Tongue (tissue), 2 donors: ENCODE results near the gene CACNA1S. TPM values are rescaled to one million over a fixed set of nuclear protein-coding genes. Genes with fewer than 3 reads are reported as not detected.

Source experiments
- DNase-seq: peaks from one replicate; pipeline ENCODE4 v3.0.0-alpha.2; 2015
- total RNA-seq: library from RNA; depleted of rRNA; stranded (reverse); fragments of >200 nt; gene quantifications from one replicate; pipeline ENCODE4 v1.2.3, GENCODE V29; 2014

CACNA1S gene
- total RNA-seq, 1 donor from 2014 or later: 74.9 TPM

GRCh38 chr1:201011616-201012015 is 100.6 kb downstream of the CACNA1S start:
- DNase-seq: no peak

DNA sequence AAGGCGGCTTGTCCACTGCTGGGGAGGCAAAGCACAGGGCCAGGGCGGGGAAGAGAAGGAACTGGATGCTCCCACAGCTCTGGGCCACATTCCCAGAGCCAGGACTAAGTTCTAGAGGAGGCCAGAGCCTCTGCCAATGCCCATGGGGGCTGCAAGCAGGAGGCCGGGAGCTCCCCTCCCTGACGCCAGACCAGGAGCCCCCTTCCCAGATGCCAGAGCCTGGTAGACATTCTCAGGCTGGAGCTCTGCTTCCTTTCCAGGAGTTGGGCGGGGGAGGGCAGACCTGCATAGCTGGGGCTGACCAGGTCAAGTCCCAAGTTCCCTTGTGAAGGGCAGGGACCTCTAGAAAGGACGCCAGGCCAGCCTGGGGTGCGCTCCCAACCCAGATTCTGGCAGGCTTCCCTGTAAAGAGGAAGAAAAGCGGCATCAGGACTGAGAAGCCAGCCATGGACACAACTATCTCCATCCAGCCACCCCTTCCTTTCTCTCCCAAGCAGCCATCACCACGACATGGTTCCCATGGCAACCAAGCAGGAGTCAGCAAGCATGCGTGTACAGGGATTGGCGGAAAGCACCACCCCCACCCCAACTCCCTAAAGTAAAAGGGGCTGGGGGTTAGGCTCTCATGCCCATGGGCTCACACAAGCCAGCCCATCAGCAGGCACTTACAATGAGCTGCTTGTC is 102.1 kb downstream of the CACNA1S start:
- DNase-seq: no peak

DNA sequence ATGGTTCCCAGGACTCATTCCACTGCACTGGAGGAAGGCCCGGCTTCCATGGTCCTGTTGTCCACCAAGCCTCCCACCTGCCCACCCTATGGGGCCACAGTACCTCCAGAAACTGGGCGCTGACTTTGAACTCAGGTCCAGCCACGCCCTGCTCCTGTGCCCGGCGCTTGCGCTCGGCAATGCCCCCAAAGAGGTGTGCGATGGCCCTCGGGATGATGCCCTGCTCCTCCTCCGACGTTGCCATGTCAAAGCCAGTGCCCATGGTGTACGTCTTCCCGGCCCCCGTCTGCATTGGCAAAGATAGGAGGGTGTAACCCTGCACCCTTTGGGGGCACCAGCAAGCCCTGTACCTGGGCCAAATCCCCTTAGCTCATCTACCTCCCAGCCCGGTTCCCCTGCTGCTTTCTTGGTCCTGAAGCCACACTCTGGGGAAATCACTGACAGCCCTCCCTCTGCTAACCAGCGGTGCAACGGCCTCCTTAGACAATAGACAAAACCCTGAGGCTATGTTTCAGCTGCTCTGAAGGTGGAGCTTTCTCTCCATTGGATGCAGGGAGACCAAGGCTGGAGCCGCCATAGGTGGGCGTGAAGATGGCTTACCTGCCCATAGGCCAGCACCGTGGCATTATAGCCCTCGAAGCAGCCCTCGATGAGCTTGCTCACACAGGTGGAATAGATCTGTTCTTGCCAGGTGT is 103.4 kb downstream of the CACNA1S start:
- DNase-seq: no peak

- no peak for DNase-seq
Measured at GRCh38 chr1:201007481-201007880, 104.7 kb downstream of the CACNA1S start.

DNA sequence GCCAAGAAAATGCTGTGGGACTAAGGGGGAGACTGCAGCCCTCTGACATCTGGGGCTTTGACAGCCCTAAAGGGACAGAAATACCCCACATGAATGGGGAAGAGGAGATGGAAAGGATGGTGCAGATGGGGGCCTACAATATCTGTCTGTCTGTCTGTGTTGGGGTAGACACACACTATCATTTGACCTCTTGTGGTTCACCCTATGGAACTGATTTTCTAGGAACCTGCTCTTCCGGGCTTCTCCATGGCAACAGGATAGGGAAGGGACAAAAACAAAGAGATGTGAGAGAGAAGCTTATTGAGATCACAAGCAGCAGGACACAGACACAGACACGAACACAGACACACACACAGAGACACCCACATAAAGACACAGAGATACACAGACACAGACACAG is 105.8 kb downstream of the CACNA1S start:
- no peak for DNase-seq

DNA sequence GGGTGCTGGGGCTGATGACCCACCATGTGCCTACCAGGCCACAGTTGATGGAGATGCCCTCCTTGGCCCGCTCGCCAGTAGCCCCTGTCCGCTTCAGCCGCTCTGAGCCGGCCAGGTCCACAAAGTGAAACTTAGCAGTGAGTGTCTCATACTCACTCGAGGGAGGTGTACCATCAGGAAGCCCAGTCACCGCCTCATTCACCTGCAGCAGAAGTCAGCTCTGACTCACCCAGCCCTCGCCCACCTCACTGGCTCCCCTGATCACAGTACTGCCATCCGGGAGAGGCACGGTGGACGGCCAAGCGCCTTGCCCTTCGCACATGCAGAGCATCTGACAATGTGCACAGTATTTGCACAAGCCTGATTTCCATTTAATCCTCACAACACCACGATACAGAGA is 107.5 kb downstream of the CACNA1S start:
- DNase-seq: no peak

DNA sequence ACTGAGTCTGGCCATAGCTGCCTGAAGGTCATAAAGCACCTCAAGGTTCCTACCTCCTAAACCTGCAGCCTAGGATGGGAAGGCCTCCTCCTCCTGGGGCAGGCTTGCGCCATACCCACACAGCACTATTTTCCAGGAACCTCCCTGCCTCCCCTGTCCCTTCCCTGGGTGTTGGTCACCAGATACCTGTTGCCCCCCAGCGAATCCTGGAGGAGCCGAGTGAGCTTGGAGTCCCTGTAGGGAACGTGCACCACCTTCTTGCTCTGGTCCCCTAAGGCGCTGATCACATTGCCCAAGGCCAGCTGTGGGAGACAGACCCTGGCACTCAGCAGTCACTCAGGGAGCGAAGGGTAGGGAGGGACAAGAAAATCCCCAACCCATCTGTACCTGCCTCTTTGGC is 108.1 kb downstream of the CACNA1S start:
- DNase-seq: no peak

GRCh38 chr1:201002510-201002909 is 109.7 kb downstream of the CACNA1S start:
- no peak for DNase-seq

GRCh38 chr1:201001962-201002361 is 110.3 kb downstream of the CACNA1S start:
- DNase-seq: no peak

DNA sequence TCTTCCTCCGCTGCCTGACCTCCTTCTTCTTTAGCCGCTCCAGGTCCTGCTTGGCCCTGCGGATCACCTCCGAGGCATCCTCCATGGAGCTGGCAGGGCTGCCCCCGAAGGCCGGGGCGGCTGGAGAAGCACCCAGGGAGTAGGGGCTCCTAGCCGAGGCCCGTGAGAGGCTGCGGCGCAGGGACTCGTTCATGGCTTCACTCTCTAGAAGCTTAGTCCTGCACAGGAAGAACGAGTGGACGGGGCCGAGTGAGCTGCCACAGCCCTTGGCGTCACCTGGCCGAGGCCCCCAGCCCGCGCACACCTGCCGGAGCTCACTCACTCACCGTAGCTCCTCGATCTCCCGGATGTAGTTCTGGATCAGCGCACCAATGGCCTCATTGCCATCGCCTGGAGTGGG is 111.8 kb downstream of the CACNA1S start:
- DNase-seq: no peak

- DNase-seq: no peak
Measured at GRCh38 chr1:200999667-201000066, 112.6 kb downstream of the CACNA1S start.

- DNase-seq: no peak
Measured at GRCh38 chr1:200998323-200998722, 113.9 kb downstream of the CACNA1S start.

- DNase-seq: peak; percentile 14
Measured at GRCh38 chr1:200992382-200993048, 119.7 kb downstream of the CACNA1S start.

DNA sequence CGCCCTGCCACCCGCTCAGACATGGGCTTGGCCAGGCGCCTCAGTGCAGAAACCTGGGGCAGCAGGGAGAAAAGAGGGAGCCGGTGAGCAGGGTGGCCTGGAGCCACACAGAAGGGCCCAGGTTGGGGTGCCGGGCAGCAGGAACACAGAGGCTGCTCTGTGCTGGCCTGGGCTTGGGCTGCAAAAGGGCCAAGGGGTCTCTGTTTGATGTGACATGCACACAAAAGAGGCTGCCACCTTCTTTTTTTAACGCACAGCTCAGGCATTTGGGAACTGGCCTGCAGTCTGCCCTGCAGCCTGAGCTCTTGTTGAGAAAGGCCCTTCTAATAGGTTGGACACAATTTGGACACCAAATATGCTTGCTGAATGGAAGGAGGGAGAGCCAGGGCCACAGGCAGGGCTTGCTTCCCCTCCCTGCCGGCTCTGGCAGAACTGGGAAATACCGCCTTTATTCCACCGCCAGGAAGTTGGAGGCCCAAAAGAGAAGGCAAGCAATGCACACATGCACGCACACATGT is 121.1 kb downstream of the CACNA1S start:
- DNase-seq: peak; percentile 46

- no peak for DNase-seq
Measured at GRCh38 chr1:200990114-200990513, 122.1 kb downstream of the CACNA1S start.

Other genes starting within 250 kb of the CACNA1S start
- gene GPR25, start 239.4 kb downstream of the CACNA1S start, total RNA-seq: not detected
- 11.7 TPM for gene INAVA, start 217.5 kb downstream of the CACNA1S start, total RNA-seq
- gene KIF21B, start 88.7 kb downstream of the CACNA1S start, total RNA-seq: 1.3 TPM
- not detected for gene ASCL5, start 14.8 kb upstream of the CACNA1S start, total RNA-seq
- 67.7 TPM for gene TMEM9, start 42.0 kb upstream of the CACNA1S start, total RNA-seq
- gene IGFN1, start 78.4 kb upstream of the CACNA1S start, total RNA-seq: 0.21 TPM
- gene PKP1, start 171.1 kb upstream of the CACNA1S start, total RNA-seq: 137 TPM